Myometrial cell (primary cell): ENCODE measurements around the gene HOXD12. TPM values are rescaled to one million over a fixed set of nuclear protein-coding genes. Genes with fewer than 3 reads are reported as not detected.

Experiments
- total RNA-seq: library from RNA; depleted of rRNA; stranded (reverse); fragments of >200 nt; gene quantifications from 2 replicates; pipeline ENCODE4 v1.2.3, GENCODE V29; 2015

HOXD12 gene, protein sequence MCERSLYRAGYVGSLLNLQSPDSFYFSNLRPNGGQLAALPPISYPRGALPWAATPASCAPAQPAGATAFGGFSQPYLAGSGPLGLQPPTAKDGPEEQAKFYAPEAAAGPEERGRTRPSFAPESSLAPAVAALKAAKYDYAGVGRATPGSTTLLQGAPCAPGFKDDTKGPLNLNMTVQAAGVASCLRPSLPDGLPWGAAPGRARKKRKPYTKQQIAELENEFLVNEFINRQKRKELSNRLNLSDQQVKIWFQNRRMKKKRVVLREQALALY
- not detected in 2 replicates for total RNA-seq

DNA sequence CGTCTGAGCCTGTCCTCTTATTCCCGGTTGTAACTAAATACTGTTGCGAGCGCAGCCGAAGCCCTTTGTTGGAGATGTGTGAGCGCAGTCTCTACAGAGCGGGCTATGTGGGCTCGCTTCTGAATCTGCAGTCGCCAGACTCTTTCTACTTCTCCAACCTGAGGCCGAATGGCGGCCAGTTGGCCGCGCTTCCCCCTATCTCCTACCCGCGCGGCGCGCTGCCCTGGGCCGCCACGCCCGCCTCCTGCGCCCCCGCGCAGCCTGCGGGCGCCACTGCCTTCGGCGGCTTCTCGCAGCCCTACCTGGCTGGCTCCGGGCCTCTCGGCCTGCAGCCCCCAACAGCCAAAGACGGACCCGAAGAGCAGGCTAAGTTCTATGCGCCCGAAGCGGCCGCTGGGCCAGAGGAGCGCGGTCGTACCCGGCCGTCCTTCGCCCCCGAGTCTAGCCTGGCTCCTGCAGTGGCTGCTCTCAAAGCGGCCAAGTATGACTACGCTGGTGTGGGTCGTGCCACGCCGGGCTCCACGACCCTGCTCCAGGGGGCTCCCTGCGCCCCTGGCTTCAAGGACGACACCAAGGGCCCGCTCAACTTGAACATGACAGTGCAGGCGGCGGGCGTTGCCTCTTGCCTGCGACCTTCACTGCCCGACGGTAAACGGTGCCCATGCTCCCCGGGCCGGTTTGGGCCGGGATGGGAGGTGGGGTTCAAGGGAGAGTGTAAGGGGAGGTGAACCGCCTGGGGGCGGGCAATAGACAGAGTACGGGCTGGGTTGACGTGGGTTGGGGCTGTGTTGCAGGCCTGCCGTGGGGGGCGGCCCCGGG lies at the start of gene HOXD12:
TSS of gene HOXD12 (plus strand) at position 68 of the 819 bp plus-strand sequence. CDS start at position 75, 7 bp downstream.

DNA sequence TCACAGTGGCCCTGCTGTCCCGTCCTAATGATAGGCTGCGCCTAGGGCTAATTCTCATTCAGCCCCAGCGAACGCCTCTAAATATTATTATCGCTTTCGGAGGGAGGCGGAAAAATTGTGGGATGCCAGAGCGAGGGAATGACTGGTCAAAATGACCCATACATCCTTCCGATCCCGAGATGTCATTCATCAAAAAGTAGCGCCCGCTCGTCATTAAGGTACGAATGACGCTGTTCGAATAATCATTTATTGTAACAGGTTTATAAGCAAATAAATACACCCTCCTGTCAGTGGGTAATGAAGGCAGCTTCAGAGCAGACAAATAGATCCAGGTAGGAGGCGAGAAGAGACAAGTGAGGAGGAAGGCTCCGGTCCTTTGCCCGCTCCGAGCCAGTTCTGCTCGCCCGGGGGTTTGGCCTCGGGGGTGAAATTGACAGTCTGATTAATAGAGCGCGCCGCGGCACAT lies 15.8 kb upstream of the HOXD12 start, which contains the start of gene EVX2:
TSS of gene EVX2 (minus strand) at position 167 of the 466 bp plus-strand sequence. CDS start 186 bp downstream, outside the sequence.

DNA sequence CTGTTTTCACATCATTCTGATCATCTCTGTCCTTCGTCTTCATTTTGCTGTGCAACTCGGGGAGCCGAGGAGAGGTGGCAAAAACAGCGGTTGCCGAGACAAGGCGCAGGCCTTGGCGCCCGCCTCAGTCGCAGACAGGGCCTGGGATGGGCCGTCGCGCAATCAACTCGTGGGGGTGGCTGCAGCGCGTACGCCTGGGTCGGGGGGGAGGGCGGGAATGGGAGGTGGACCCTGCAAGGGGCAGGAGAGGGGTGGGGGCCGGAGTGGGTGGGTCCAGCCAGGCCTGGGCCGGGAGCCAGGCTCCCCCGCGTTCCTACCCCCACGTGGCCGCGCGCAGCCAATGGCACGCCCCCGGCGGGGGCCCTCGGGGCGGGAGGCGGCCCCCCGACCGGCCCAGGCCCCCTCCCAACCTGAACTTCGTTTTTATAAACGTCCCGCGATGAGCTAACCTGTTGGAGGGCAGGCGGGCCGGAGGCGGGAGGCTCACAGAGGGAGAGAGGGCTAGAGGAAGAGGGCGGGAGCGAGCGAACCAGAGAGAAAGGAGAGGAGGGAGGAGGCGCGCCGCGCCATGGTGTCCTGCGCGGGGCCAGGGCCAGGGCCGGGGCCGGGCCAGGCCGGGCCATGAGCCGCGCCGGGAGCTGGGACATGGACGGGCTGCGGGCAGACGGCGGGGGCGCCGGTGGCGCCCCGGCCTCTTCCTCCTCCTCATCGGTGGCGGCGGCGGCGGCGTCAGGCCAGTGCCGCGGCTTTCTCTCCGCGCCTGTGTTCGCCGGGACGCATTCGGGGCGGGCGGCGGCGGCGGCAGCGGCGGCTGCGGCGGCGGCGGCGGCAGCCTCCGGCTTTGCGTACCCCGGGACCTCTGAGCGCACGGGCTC lies 7.1 kb upstream of the HOXD12 start, which contains the start of gene HOXD13:
TSS of gene HOXD13 (plus strand) at position 452 of the 875 bp plus-strand sequence. CDS start at position 622, 170 bp downstream.

DNA sequence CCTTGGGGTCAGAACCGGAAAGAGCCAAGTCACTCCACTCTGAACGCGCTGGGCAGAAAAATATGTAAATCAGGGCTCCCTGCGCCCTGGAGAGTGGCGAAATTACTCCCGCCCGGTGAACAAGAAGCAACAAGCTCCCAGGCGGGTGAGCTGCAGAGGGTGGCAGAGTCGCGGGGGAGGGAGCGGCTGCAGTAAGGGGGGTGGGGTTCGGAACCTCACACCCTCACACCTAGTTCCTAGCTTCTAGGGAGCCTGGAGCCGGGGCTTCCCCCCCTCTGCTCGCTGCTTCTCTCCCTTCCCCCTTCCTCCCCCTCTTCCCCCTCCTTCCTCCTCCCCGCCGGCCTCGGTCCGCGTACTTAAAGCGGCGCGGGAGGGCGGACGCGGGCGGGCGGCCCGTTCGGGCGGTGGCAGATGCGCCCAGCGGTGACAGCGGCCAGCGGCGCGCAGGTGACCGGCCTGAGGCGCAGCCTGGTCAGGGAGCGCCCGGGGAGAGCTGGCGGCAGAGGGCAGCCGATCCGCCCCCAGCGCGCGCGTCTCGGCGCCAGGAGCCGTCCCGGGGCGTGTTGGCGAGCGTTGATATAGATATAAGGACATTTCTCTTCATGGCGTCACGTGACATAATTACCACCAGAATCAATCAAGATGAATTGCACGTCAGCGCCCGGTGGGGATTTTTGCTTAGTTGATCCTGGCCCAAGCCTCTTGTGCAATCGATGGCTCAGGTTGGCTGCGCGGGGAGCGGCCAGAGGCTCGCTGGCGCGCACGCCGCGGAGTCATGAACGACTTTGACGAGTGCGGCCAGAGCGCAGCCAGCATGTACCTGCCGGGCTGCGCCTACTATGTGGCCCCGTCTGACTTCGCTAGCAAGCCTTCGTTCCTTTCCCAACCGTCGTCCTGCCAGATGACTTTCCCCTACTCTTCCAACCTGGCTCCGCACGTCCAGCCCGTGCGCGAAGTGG lies 7.3 kb downstream of the HOXD12 start, which contains the start of gene HOXD11:
TSS of gene HOXD11 (plus strand) at position 700 of the 959 bp plus-strand sequence. CDS start at position 776, 76 bp downstream.

DNA sequence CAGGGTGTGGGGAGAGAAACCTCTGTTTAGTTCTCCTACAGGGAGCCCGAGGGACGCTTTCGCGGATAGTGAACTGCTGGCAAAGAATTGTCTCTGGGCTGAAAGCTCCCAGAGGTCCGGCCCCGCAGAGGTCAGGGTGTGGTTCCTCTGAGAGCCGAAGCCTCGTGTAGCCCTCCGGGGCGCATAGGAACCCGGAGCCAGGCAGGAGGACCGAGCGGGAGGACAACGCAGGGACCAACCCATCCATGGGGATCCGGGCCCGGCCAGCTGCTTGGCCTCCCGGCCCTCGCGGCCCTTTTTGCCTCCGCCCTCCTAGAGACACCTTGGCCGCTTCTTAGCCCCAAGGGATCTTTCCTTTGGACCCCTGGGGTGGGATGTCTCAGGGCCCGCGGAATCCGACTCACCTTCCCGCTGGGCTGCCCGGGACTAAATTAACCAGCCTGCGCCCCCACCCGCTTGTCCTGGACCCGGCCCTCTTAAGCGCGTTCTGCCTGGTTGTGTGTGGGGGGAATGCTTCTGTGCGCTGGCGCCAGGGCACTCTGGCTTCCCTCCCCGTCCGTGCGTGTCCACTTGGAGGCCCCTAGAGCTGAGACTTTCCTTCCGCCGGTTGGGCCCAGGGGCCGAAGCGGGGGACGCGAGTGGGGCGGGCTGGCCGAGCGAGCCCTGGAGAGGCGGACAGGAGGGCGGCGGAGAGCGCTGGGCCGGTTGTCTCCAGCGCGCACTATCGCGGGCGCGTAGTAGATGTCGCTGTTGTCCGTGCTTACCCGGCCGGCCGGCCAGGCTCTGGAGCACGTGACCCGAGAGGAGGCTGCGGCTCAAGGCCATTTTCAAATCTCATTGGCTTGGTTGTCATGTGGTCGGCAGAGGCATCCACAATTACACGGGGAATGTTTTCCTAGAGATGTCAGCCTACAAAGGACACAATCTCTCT lies 16.6 kb downstream of the HOXD12 start, which contains the start of gene HOXD10:
TSS of gene HOXD10 (plus strand) at position 896 of the 931 bp plus-strand sequence. CDS start 56 bp downstream, outside the sequence.

DNA sequence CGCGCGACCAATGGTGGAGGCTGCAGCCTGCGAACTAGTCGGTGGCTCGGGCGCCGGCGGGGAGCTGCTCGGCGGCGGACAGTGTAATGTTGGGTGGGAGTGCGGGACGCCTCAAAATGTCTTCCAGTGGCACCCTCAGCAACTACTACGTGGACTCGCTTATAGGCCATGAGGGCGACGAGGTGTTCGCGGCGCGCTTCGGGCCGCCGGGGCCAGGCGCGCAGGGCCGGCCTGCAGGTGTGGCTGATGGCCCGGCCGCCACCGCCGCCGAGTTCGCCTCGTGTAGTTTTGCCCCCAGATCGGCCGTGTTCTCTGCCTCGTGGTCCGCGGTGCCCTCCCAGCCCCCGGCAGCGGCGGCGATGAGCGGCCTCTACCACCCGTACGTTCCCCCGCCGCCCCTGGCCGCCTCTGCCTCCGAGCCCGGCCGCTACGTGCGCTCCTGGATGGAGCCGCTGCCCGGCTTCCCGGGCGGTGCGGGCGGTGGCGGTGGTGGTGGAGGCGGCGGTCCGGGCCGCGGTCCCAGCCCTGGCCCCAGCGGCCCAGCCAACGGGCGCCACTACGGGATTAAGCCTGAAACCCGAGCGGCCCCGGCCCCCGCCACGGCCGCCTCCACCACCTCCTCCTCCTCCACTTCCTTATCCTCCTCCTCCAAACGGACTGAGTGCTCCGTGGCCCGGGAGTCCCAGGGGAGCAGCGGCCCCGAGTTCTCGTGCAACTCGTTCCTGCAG lies 23.3 kb downstream of the HOXD12 start, which contains the start of gene HOXD9:
TSS of gene HOXD9 (plus strand) at position 37 of the 728 bp plus-strand sequence. CDS start at position 87, 50 bp downstream.

DNA sequence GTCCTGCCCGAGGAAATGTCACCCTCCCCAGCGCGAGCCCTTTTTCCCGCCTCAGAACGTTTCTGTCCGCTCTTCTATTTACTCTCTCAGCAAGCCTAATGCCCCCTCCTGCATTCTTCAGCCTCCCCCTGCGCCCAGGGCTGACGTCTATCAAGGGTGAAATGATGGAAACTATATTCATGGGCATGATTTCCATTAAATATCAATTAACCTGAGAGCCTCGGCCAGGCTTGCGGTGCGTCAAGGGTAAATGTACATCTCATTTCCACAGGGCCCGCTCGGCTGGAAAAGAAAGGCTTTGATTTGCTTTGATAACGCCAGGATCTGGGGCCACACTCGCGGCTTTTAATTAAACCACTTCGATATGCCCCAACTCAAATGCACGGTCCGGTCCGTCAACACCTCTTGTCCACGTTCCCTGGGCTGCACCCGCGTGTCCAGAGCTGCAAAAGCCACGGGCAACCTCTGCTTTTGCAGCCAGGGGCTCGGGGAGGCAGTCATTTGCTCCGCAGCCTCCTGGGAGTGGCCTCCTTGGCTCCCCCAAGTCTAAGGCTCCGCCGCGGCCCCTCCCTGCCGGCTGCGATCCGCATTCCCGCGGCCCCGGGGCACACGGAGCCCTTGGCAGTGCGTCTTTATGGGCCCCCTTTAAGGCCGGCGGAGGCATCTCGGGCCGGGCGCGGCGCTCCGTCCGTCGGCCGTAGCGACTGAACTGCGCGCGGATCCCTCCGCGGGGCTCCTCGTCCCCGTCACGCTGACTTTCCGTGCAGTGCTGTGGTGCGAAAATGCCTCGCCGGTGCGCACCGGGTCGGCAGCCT lies 29.6 kb downstream of the HOXD12 start, which contains the start of gene HOXD8:
TSS of gene HOXD8 (plus strand) at position 724 of the 815 bp plus-strand sequence. CDS start 662 bp downstream, outside the sequence.

DNA sequence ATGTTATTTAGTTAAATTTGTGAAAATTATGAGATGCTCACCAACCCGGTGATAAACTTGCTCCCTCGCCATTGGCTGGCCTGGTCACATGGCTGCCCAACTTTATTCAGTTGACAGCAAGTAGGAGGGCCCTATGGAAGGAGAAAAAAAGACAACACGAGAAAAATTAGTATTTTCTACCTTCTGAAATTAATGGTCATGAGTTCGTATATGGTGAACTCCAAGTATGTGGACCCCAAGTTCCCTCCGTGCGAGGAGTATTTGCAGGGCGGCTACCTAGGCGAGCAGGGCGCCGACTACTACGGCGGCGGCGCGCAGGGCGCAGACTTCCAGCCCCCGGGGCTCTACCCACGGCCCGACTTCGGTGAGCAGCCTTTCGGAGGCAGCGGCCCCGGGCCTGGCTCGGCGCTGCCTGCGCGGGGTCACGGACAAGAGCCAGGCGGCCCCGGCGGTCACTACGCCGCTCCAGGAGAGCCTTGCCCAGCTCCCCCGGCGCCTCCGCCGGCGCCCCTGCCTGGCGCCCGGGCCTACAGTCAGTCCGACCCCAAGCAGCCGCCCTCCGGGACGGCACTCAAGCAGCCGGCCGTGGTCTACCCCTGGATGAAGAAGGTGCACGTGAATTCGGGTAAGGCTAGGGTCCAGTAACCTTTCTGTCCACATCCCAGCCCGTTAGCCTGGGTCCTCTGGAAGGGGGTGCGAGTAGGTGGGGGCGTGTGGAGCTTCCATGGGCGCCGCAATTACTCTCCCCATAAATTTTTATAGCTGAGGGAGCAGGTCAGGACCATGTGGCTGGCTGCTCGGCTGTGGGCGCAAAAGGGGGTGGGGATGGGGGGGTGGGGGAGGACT lies 52.1 kb downstream of the HOXD12 start, which contains the start of gene HOXD4:
TSS of gene HOXD4 (plus strand) at position 109 of the 846 bp plus-strand sequence. CDS start at position 193, 84 bp downstream.

Other genes with a start within 250 kb of the HOXD12 start
- gene LNPK, start 97.5 kb upstream of the HOXD12 start, total RNA-seq, result 26.2 and 31.5 TPM in 2 replicates
- not detected in 2 replicates for gene EVX2, start 15.8 kb upstream of the HOXD12 start, total RNA-seq
- 0.29 and 0.53 TPM in 2 replicates for gene HOXD13, start 7.1 kb upstream of the HOXD12 start, total RNA-seq
- 6.6 and 9.4 TPM in 2 replicates for gene HOXD11, start 7.5 kb downstream of the HOXD12 start, total RNA-seq
- gene HOXD10, start 17.0 kb downstream of the HOXD12 start, total RNA-seq, result 2.0 and 3.4 TPM in 2 replicates
- 3.2 and 5.8 TPM in 2 replicates for gene HOXD9, start 22.9 kb downstream of the HOXD12 start, total RNA-seq
- 8.3 and 11.8 TPM in 2 replicates for gene HOXD8, start 29.9 kb downstream of the HOXD12 start, total RNA-seq
- 0.18 and 2.0 TPM in 2 replicates for gene HOXD4, start 51.8 kb downstream of the HOXD12 start, total RNA-seq
- gene HOXD3, start 57.5 kb downstream of the HOXD12 start, total RNA-seq, result 0.18 and 1.7 TPM in 2 replicates
- gene HOXD1, start 88.9 kb downstream of the HOXD12 start, total RNA-seq, result not detected in 2 replicates
- 34.7 and 42.1 TPM in 2 replicates for gene MTX2, start 169.6 kb downstream of the HOXD12 start, total RNA-seq